SH-SY5Y (cell line): ENCODE measurements around the gene HECW1.

Source experiments
- GATA2 ChIP-seq: IDR thresholded peaks from 2 replicates; pipeline ENCODE4 v1.6.1; 2011; ENCODE audit warnings: mild to moderate bottlenecking, low read depth, low read length
- GATA3 ChIP-seq: IDR thresholded peaks from 2 replicates; pipeline ENCODE4 v1.6.1; 2011; ENCODE audit warnings: low read depth, mild to moderate bottlenecking, low read length, moderate library complexity

- TF ChIP-seq GATA2 (no peak), GATA3 (no peak)
Measured at GRCh38 chr7:43265139-43265538, 152.7 kb downstream of the HECW1 start.
